Activated T-cell treated with anti-CD3 and anti-CD28 coated beads for 4 hours (primary cell): ENCODE results near the gene FREM1.

Experiments used
- DNase-seq: peaks from one replicate; pipeline ENCODE4 v3.0.0-alpha.2; 2020

Gene FREM1

DNA sequence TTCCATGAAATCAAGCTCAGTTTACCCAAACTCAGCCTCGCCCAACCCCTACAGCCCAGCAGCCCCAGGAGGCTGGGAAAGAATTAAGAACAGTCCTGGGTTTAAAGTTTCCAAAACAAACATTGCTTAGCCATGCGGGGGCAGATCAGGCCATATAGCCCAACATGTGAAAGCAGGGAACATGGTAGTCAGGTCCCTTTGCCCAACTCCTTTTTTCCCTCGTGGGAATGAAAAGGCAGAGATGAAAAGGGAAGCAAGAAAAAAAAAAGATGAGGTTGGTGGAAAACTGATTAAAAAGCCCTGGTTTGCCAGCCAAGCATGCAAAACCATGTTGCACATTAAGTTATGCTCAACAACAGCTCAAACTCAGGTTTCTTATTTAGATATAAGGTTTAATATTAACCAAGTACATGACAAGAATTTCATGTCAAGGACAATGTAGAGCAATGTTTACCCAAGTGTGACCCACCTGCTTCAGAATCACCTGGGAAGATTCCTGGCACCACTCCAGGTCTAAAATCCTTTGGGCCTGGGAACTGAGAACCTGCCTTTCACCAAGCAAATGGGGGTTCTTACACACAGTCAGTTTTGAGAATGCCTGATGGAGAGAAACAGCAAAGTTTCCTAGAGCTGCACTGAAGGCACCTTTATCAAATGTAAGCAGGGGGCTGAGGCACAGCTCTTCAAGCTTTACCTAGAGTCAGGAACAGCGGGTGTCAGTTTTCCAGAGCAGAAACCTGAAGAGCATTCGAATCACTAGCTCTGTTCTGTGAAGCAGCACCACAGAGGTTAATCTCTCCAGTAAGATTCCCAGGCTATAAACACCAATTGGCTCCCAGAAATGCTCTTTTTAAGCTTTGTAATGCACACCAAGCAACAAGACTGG, 1.7 kb downstream of the FREM1 start:
- no peak for DNase-seq

DNA sequence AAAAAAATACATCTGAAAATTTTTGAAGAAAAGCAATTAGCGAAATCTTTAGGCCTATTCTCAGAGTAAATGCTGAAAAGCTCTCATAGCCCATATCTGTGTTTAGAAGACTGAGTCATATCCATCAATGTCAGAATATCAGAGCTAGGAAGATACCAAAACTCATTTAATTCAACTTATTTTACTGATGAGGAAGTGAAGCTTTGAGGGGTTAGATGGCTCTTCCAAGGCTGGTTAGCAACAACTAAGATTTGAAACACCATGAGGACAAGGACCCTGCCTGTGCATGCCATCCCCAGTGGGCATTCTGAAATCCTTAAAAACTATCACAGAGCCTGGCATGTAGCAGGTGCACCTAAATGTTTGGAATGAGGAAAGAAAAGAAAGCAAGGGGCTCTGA, 2.5 kb downstream of the FREM1 start:
- no peak for DNase-seq

DNA sequence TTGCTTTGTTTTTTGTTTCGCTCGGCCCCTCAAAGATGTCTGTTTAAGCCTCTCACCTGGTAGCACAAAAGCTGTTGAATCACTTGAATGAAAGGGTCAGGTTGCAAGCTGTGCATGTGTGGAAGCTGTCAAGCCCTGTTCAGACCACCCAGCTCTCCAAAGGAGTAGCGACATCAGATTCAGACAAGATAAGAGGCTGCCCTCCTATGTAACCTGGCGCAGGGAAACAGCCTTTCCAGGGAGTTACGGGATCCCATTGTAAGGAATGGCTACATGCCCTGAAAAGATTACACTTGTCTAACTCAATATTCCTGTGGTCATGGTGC, 2.9 kb downstream of the FREM1 start:
- no peak for DNase-seq

DNA sequence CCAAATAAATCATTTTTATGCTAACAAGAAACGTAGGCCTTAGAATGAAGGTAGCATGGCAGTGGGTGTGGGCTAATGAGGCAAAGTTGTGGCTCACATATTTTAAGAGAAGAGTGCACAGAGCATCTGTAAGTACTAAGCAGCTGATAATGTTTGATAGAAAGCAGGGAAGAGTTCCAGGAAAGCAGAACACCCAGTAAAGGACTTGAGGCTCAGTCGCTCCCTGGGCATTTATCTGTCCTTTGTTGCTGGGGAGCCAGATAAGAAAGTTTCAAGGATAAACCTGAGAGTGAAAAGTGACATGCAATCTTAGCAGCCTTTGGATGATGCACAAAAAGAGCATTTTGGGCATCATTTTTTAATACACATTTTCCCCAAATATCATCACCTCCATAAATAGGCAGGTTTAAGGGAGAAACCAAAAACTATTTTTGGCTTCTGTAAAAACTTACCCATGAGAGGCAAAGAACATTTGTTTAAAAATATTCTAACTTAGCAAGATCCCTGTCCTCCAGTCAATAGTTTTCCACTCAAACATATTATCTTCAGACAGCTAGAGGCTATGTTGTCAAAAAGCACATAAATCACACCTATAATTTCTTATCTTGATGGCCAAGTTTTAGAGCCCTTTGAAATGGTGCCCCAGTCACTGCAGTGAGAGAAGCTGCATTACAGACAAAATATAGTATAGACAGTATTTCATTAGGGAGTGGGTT, 3.4 kb downstream of the FREM1 start:
- DNase-seq, result no peak

DNA sequence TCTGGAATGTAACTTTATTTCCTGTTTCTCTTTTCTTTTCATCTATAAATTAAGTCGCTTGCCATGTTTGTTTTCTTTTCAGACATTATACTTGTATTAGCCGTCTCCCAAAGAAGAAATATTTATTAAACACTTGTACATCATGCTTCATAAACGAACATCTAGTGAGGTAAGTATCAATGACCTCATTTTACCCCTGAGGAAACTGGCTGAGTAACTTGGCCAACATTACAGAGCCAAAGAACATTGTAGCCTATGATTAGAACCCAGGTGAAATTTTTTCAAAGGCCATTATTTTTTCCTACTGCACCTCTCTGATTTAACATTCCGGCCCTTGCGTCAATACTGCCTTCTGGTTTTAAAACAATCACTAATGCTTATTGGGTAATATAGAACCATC, 4.2 kb downstream of the FREM1 start:
- no peak for DNase-seq

DNA sequence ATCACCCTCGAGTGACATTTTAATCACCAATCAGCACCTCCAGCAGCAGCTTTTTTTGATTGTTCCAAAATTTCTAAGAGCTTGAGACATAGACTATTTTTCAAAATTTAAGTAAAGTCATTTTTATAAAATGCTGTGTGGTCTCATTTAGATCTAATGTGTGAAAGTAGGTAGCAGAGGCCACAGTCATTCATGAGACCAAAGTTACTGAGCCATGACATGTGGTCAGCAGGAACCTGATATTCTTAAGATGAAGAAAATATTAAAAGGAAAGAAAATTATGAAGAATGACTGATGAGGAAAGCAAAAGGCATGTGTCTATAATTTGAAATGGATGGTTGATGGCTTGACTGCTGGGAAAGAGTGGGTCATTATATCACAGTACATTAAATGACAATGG, 7.2 kb downstream of the FREM1 start:
- no peak for DNase-seq

DNA sequence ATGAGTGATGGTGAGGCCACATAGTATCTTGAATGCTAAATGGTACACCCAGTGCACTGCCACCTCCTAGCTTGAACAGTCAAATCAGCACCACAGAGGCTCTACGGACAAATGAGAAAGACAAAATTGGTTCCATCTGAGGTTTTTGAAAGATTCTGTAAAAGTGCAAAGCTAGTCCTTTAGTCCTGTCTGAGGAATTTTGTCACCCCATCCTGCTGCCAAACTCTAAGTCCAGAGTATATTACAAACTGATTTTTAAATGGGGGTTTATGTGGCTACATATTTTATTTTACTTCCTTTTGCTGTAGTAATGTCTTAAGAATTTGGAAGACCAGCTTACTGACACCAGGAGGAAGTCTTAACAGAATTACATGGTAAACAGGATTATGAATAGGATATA, 7.7 kb downstream of the FREM1 start:
- DNase-seq, result no peak

DNA sequence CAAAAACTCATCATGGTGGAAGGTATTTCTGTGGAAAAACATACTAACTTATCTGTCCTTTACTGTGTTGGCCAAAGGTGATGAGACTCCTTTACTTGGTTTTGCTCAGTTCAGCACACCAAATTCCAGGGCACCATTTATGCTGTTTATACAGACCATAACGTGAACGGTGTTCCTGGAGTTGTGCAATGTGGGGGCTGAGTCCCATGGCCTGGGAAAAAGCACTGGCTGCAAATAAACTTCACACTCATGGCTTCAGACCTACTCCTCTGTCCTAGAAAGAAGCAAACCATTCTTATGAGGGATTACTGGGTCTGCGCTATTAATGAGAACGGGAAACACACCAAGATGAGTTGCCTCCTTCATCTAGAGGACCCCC, 10.4 kb downstream of the FREM1 start:
- DNase-seq, result no peak

DNA sequence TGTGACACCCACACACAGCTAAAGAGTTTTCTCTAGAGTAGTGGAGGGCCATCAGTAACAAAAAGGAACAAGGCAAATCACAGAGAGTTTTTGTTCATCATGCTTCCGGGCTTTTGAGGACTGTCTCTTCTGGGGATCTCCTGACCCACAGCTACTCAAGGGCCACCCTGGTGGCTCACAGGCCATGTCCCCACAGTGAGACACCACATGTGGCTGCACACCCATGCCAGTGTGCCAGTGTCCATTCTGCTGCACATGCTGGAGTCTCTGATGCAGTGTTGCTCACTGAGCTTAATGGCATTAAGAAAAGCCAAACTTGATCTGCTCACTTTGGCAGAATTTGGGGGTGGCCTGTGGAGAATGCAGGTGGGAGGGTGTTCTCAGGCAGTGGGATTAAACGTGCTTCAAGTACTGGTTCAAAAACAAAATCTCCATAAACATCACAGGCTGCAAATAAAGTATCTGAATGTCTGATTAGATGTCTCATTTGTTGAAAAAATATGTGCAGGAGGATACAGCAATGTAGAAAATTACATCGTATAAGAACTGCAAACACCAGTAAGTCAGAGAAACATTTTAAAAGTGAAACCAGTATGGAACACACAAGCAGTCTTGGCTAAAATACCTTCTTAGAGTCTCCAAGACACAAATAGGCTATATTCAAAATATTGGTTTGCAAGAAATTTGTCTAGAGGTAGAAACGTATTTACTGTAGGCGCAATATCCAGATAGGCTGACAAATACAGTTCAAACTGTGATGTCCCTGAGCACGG, 11.0 kb downstream of the FREM1 start:
- DNase-seq, result no peak

DNA sequence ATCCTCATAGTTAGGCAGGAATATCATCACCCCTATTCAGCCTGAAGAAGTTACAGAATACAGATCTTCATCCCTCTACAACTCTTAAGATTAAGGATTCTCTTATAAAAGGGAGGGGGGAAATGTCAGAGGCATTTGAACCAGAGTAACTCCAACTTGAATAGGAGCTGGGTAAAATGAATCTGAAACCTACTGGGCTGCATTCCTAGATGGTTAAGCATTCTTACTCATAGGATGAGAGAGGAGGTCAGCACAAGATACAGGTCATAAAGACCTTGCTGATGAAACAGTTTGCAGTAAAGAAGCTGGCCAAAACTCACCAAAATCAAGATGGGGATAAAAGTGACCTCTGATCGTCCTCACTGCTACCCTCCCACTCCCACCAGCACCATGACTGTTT, 14.4 kb downstream of the FREM1 start:
- no peak for DNase-seq

DNA sequence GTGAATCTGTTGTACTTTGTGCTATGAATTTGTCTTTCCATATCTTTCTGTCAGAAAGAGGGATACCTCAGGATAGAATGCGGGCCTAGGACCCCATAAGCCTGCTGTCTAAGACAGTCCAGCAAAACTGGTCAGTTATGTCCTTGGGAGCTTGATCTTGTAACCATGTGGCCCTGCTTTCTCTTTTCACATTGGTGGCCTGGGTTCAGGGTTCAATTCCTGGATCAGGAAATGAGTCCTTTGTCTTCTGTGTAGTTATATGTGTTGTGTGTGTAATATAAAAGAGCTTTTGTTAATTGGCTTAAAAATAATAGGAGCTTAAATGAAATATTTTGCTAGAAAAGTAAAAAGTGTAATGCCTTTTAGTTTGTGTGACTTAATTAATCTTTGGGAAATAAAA, 16.9 kb downstream of the FREM1 start:
- DNase-seq, result no peak

DNA sequence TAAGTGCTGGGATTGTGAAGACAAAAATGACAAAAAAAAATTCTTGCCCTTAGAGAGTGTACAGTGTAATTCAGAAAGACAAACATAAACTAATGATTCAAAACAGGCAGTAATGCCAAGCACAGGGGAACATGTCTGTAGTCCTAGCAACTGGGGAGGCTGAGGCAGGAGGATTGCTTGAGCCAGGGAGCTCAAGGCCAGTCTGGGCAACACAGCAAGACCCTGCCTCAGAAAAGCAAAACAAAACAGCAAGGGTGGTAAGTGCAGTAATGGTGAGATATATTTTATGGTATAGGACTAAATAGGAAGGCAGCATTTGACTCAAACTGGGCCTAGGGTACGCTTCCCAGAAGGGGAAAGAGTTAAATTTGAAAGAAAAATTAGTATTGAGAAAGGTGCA, 18.9 kb downstream of the FREM1 start:
- no peak for DNase-seq

DNA sequence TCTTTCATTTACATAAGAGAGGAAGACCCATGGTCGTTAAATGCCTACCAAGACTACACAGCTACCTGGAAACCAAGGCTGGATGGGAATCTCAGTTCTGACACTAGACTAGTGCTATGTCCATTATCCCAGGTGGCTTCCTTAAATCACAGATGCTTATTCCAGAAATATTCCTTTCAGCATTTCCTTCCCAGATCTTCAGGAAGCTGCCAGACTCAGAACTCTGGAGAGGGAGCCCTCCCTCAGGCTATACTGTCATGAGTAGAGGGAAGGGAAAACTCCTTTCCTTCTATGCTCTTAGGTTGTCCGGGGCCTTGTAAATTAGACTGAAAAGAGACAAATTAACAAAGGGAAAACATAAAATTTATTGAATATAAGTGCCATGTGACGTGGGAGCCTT, 20.8 kb downstream of the FREM1 start:
- DNase-seq, result no peak

DNA sequence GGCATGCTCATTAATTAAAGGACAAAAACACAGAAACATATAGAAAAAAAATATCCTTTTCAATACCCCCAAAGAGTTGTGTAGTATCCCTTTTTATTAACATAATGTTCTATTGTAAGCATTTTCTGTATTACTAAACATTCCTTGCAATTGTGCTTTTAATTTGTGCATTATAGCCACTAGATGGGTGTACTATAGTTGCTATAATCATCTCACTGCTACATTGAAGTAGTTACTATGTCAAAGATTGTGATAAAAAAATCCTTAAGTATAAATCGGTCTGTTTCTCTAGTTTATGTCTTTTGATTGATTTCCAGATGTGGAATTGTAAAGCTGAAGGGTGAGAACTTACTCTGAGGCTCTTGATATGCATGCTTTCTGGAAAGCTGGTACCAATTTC, 21.4 kb downstream of the FREM1 start:
- no peak for DNase-seq

DNA sequence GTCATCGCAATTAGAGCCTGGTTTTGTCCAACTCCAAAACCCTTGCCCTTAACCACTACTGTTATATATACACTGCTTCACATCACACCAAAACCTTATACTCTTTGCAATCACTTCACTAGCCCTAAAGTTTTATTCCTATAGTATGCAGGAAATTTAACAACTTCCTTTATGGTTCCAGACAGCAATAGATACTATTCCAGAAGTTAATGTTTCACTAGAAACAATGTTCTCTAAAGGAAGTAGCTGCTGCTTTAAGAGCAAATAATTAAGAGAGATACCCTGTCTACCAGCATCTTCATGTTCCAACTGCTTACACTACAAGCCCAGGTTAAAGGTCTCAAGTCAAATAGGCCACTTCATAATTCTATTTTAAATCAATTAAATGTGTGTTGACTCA, 22.0 kb downstream of the FREM1 start:
- DNase-seq, result no peak

DNA sequence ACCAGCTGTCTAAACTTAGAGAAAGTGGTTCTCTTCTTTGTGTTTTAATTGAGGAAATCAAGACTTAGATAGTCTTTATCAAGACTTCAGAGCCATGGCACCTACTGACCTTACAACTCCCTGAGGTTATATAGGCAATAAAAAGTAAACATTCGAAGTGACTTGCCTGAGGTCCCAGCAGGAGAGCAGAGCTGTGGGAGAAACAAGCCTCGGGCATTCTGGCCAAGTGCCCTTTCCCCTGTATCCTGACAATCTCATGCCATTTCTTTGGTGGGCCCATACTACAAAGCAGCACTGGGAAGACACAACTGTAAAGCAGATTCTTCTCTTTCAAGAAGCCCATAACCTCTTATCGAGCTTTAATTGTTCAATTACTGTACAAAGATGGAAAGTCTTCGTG, 23.1 kb downstream of the FREM1 start:
- DNase-seq, result no peak

DNA sequence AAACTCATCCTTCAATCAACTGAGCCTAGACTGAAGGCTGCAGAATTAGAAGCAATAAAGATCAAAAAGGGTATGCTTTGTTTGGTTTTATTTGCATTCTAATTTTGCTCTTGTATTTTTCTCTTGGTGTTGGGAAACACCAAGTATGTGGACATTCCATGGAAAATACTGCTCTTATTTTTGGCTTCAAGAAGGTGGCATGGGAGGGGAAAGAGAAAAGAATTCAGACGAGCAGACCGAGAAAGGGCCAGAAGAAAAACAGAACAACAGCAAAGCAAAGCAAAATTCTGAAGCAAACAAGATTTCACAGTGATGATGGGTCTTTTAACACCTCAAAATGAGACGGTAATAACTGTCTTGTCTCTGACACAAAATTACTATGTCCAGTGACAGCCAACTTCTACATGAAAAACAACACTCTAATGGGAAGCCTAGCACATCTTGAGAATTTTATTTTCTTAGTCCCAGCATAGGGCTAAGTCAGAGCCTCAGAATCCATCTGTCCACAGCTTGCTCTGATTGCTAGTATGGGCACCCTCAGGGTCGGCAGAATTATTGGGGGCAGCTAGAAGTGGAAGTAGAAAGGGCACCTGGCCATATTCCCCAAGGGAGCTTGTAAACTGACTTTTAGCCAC, 26.8 kb downstream of the FREM1 start:
- DNase-seq, result no peak

DNA sequence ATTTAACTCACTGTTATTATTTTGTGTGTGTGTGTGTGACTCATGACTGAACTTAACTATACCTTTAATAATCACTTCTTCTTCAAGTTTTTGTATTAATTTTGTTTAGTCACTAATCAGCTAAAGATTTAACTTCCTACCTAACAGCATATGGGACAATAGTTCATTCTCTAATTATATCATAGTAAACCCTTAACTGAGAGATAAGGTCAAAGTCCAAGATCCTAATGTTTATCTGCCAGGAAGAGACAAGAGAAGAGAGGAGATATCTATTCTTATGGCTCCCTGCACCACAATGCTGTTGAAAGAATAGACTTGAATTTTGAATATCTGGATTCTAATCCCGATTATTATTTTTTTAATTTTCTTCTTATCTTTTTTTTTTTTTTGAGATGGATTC, 28.1 kb downstream of the FREM1 start:
- no peak for DNase-seq

DNA sequence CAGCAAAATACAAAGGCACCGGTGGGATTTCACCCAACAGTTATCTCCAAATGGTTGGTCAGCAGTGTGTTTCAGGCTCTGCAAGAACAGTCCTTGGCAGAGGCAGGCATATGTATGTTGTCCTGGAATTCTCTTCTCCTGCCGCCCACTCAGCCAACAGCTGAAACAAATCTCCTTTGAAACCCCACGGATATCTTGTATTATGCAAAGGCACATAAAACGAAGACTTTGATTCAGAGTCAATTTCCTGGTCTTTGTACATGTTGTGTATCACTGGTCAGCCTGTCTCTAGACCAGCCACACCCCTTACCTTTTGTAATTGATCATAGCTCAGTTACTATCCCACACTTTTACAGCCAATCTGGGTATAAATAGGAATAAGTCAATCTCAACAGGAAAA, 29.2 kb downstream of the FREM1 start:
- DNase-seq, result no peak

DNA sequence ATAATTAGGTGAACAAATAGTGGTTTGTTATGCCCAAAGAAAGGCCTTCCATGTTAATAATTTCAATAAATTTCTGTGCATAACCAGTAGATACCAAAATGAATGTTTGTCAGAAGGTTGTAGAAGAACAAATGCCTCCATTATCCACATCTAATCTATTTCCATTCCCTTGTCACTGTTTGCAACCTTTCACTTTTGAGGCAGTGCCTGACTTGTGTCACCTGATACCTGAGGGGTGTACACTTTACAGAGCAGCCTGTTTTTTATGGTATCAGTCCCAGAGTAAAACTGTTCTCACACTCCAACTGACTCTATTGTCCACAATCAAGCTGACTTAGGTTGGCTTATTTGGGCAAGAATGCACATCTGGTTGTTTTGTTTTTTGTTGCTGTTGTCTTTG, 40.1 kb downstream of the FREM1 start:
- no peak for DNase-seq

DNA sequence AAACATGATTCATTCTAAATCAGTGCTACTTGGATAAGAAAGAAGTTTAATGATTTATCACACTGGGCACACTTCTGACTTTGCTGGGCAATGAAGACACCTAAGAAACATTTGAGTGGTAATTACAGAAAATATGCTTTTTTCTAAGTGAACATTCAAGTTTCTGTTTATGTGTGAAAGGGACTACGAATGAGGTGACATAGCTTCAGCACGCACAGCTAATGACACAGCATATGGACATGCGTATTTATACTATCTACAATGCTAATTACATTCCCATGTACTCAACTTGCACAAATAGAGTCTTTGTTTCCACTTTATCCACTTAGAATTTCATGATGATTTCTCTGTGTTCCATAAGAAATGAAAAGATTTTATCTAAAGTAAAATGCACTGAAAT, 40.6 kb downstream of the FREM1 start:
- no peak for DNase-seq

DNA sequence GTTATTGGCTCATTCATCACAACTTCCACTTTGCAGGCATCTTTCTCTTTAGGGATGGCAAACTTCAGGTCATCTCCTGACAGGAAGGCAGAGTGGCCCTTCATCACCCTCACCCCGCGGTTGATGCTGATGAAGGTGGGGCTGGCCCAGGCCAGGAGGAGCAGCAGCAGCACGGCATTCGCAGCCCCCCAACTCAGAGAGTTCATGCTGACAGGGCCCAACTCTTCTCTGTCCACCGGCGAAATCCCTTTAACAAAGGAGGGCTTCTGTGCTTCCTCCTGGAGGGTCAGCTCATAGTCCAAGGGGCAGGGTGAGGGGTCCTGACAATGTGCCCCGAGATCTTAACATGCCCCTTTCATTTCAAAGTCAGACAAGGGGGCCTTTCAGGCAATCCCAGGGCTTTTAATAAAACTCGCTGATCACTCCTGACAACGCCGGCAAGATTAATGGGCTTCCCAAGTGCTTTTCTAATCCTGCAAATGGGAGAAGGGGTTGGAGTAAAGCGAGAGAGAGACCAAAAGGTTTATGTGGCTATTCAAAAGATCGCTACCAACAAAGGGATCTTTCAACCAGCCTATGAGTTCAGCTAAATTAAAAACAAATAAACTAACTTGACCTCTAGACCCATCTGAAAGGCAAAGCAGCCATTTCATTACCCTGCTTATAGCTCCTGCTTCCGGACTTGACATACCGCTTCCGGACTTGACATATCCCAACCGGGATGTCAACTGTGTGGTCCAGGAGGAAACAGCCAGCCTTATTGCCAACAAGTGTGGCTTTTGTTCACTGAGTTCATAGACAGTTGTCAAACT, 41.2 kb downstream of the FREM1 start:
- DNase-seq, result no peak

DNA sequence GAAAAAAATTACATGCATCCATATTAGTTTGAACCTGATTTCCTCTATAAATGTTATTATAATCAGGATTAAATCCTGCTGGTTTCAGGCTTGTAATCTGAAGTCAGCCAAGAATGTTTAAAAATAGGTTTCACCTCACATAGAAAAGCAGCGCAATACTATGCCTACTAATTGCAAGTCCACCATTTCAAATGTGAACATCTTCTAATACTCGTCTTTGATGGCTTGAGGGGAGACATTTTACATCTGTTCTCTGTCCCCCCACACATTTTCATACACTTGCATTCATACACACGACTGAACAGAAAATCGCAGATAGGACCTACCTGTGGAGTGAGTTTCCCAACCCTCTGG, 41.8 kb downstream of the FREM1 start:
- DNase-seq, result no peak
